PC-3 (cell line): ENCODE measurements around the gene CFAP65. TPM values are rescaled to one million over a fixed set of nuclear protein-coding genes. Genes with fewer than 3 reads are reported as not detected.

Source experiments
- ATAC-seq: fragments of 200-7000 bp; cut with Tn5 transposase; 2 replicates; pipeline ENCODE4 v1.9.1; 2020; ENCODE audit warnings: mild to moderate bottlenecking, moderate library complexity
- BruUV-seq: library from RNA; stranded (reverse); fragments of 400-500 nt; replicated peaks from 2 replicates; lab custom pipeline; 2021; lab: Mats Ljungman, UMichigan
- CTCF ChIA-PET: fragments of 300-600 bp; sonication (Branson Sonifier 250); formaldehyde crosslinking; loops from one replicate; lab custom pipeline; 2022; ENCODE audit warnings: antibody characterized with exemption; lab: Charles Lee
- POLR2A ChIA-PET: fragments of 300-600 bp; sonication (Branson Sonifier 250); formaldehyde crosslinking; loops from one replicate; lab custom pipeline; 2022; ENCODE audit warnings: antibody characterized with exemption; ENCODE audit not compliant: unreplicated experiment; lab: Charles Lee
- DNase-seq: peaks from one replicate; pipeline ENCODE4 v3.0.0-alpha.2; 2015
- H2AFZ ChIP-seq: fragments of 300-600 bp; sonication (generic); 2 replicates; pipeline ENCODE4 v1.6.0; 2016; ENCODE audit warnings: antibody characterized with exemption, low read length
- H3F3A ChIP-seq: fragments of 300-600 bp; sonication (generic); one replicate; pipeline ENCODE4 v1.6.0; 2017; ENCODE audit warnings: antibody characterized with exemption, low read length, control low read depth, mild to moderate bottlenecking; ENCODE audit not compliant: unreplicated experiment
- H3K27ac ChIP-seq: fragments of 300-600 bp; sonication (generic); 2 replicates; pipeline ENCODE4 v1.5.1; 2016; ENCODE audit warnings: mild to moderate bottlenecking, low read length
- H3K27me3 ChIP-seq: fragments of 300-600 bp; sonication (generic); 2 replicates; pipeline ENCODE4 v1.6.1; 2016; ENCODE audit warnings: low read length, mixed read lengths
- H3K36me3 ChIP-seq: fragments of 300-600 bp; sonication (generic); 2 replicates; pipeline ENCODE4 v1.6.1; 2016; ENCODE audit warnings: low read depth, mixed run types, low read length, mixed read lengths
- H3K4me1 ChIP-seq: fragments of 300-600 bp; sonication (generic); 2 replicates; pipeline ENCODE4 v1.5.1; 2016; ENCODE audit warnings: low read length; ENCODE audit not compliant: insufficient read depth
- H3K4me2 ChIP-seq: fragments of 300-600 bp; sonication (generic); 2 replicates; pipeline ENCODE4 v1.6.0; 2016; ENCODE audit warnings: low read length
- H3K4me3 ChIP-seq: fragments of 300-600 bp; sonication (generic); 2 replicates; pipeline ENCODE4 v1.5.1; 2016; ENCODE audit warnings: mild to moderate bottlenecking, low read length, mixed read lengths
- H3K79me2 ChIP-seq: fragments of 300-600 bp; sonication (generic); 2 replicates; pipeline ENCODE4 v1.6.1; 2017; ENCODE audit warnings: low read length, mixed read lengths
- H3K9ac ChIP-seq: fragments of 300-600 bp; sonication (generic); 2 replicates; pipeline ENCODE4 v1.6.0; 2016; ENCODE audit warnings: mild to moderate bottlenecking, low read length
- H3K9me2 ChIP-seq: fragments of 300-600 bp; sonication (generic); replicated peaks from 2 replicates; pipeline ENCODE4 v1.6.1; 2016; ENCODE audit warnings: mixed run types, low read length, mixed read lengths
- H3K9me3 ChIP-seq: fragments of 300-600 bp; sonication (generic); 2 replicates; pipeline ENCODE4 v1.6.1; 2016; ENCODE audit warnings: low read length, mixed read lengths
- H4K20me1 ChIP-seq: fragments of 300-600 bp; sonication (generic); 2 replicates; pipeline ENCODE4 v1.6.1; 2016; ENCODE audit warnings: low read length, mixed read lengths
- EZH2 ChIP-seq: fragments of 300-600 bp; sonication (generic); IDR thresholded peaks from one replicate; pipeline ENCODE4 v1.6.1; 2017; ENCODE audit warnings: antibody characterized with exemption, mild to moderate bottlenecking, low read length; ENCODE audit not compliant: unreplicated experiment
- EZH2phosphoT487 ChIP-seq: fragments of 300-600 bp; sonication (generic); IDR thresholded peaks from 2 replicates; pipeline ENCODE4 v1.6.1; 2018; ENCODE audit warnings: mild to moderate bottlenecking, antibody characterized with exemption, low read length, borderline replicate concordance
- intact Hi-C: fragments of 100-400 bp; cut with micrococcal nuclease; formaldehyde crosslinking; loops from 2 replicates; pipeline ENCODE4 v1.9.0; 2023
- total RNA-seq: library from RNA; depleted of rRNA; stranded (reverse); fragments of >200 nt; gene quantifications from 2 replicates; pipeline ENCODE4 v1.2.3, GENCODE V29; 2014
- TF ChIP-seq, protein P1 (sequence below): fragments of 300-600 bp; sonication (generic); conservative IDR thresholded peaks from 2 replicates; pipeline ENCODE4 v1.5.1; 2017; ENCODE audit warnings: antibody characterized with exemption, low read depth, mild to moderate bottlenecking, low read length

Gene CFAP65
- total RNA-seq, 1 experiment from 2014 or later, result 0.18 TPM

DNA sequence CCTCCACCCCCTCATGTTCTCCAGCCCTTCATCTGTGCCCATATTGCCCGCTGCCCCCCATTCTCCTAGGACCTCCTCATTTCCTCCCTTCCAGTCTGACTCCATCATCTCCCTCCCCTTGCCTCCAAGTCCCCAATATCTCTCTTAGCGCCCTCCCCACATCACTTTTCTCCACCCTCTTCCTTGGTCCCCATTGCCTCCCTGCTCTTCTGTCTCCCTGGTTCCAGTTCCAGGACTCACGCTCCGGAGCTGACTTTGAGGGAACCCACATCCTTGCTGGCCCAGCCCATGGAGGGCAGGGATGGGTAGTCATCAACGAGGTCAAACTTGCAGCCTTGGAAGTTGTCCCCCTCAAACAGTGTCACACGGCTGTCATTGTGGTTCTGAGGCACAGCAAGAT, 50.7 kb downstream of the CFAP65 start:
- no peaks in the 10 kb centered on the region for H3K36me3 ChIP-seq
- no peak overlapping the region for H3K27ac ChIP-seq
- no TSS peak for BruUV-seq
- ChIA-PET CTCF (no interaction called here), POLR2A (no interaction called here)
- H3F3A ChIP-seq, result no peaks in the 10 kb centered on the region
- no peak overlapping the region for H3K4me2 ChIP-seq
- peaks cover 20% of the 10 kb centered on the region for H3K4me1 ChIP-seq
- H3K27me3 ChIP-seq, result peaks cover 24% of the 10 kb centered on the region
- H2AFZ ChIP-seq, result no peak overlapping the region
- TF ChIP-seq EZH2 (no peak), EZH2phosphoT487 (no peak)
- TF ChIP-seq, protein P1, sequence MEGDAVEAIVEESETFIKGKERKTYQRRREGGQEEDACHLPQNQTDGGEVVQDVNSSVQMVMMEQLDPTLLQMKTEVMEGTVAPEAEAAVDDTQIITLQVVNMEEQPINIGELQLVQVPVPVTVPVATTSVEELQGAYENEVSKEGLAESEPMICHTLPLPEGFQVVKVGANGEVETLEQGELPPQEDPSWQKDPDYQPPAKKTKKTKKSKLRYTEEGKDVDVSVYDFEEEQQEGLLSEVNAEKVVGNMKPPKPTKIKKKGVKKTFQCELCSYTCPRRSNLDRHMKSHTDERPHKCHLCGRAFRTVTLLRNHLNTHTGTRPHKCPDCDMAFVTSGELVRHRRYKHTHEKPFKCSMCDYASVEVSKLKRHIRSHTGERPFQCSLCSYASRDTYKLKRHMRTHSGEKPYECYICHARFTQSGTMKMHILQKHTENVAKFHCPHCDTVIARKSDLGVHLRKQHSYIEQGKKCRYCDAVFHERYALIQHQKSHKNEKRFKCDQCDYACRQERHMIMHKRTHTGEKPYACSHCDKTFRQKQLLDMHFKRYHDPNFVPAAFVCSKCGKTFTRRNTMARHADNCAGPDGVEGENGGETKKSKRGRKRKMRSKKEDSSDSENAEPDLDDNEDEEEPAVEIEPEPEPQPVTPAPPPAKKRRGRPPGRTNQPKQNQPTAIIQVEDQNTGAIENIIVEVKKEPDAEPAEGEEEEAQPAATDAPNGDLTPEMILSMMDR, result no peak
- H3K9me2 ChIP-seq, result no peaks in the 10 kb centered on the region
- H4K20me1 ChIP-seq, result no peaks in the 10 kb centered on the region
- H3K9me3 ChIP-seq, result no peaks in the 10 kb centered on the region
- intact Hi-C loops, result no loop called here
- no peak overlapping the region for H3K4me3 ChIP-seq
- H3K9ac ChIP-seq, result no peak overlapping the region
- ATAC-seq, result no peak
- no peak for DNase-seq
- H3K79me2 ChIP-seq, result no peaks in the 10 kb centered on the region

DNA sequence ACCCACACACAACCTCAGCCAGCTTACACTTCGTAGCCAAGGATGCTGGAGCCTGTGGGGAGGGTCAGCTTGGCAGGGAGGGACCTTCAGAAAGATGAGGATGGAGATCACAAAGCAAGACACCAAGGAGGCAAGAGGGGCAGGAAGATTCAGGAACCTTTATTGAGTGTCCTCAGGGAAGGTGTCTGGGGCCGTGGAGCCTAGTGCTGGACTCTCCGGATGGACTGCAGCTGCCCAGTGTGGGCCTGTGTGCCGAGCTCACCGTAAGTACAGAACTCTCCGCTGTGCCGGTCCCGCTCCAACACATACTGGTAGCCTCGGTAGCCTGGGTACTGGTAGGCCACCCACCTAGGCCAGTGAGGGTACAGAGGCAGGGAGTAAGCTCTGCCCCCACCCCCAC, 51.3 kb downstream of the CFAP65 start:
- Histone ChIP-seq H3K4me2 (no peak overlapping the region), H3K9me2 (no peaks in the 10 kb centered on the region), H3K27ac (no peak overlapping the region), H3K4me3 (no peak overlapping the region), H3K27me3 (peaks cover 29% of the 10 kb centered on the region), H3K9me3 (no peaks in the 10 kb centered on the region), H3K79me2 (no peaks in the 10 kb centered on the region), H2AFZ (no peak overlapping the region), H3K36me3 (no peaks in the 10 kb centered on the region), H3K4me1 (peaks cover 20% of the 10 kb centered on the region), H3F3A (no peaks in the 10 kb centered on the region), H3K9ac (no peak overlapping the region), H4K20me1 (no peaks in the 10 kb centered on the region)
- DNase-seq (no peak), ATAC-seq (no peak)
- no peak for TF ChIP-seq EZH2phosphoT487
- no peak for TF ChIP-seq EZH2
- TF ChIP-seq, protein P1, result no peak
- intact Hi-C loops, result no loop called here
- POLR2A ChIA-PET, result no interaction called here
- no TSS peak for BruUV-seq
- CTCF ChIA-PET, result no interaction called here

DNA sequence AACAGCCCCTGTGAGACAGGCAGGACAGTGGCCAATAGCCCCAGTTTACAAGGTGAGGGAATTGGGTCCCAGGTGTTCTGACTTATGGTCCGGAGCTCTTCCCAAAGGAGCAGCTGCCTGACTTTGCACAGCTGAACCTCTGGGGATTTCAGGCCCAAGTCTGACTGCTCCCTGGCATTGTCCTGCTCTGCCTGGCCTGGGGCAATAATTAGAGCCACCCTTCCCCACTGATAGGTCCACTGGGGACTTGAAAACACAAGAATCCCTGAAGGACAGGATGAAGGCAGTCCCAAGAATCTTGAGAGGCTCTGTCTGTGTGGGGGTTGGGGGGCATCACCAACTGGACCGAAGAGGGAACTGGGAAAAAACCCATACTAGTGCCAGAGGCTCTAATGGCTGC, 52.7 kb downstream of the CFAP65 start:
- peaks cover 43% of the 10 kb centered on the region for H3K27me3 ChIP-seq
- DNase-seq, result no peak
- intact Hi-C loops, result no loop called here
- H3K4me2 ChIP-seq, result no peak overlapping the region
- no peak overlapping the region for H3K4me3 ChIP-seq
- no peaks in the 10 kb centered on the region for H3F3A ChIP-seq
- no peaks in the 10 kb centered on the region for H3K36me3 ChIP-seq
- H3K4me1 ChIP-seq, result peaks cover 12% of the 10 kb centered on the region
- H3K79me2 ChIP-seq, result no peaks in the 10 kb centered on the region
- H3K9me3 ChIP-seq, result no peaks in the 10 kb centered on the region
- no peak for ATAC-seq
- no peaks in the 10 kb centered on the region for H4K20me1 ChIP-seq
- no TSS peak for BruUV-seq
- ChIA-PET CTCF (no interaction called here), POLR2A (no interaction called here)
- no peak overlapping the region for H3K27ac ChIP-seq
- no peak overlapping the region for H2AFZ ChIP-seq
- H3K9me2 ChIP-seq, result no peaks in the 10 kb centered on the region
- no peak for TF ChIP-seq EZH2phosphoT487
- TF ChIP-seq EZH2, result no peak
- TF ChIP-seq, protein P1, result no peak
- H3K9ac ChIP-seq, result no peak overlapping the region
